Measurements from ENCODE around the gene NR4A1.

The NR4A1 gene

GRCh38 chr12:52059582-52060497, 8.6 kb downstream of the NR4A1 start:
- DNase-seq, result no peak

DNA sequence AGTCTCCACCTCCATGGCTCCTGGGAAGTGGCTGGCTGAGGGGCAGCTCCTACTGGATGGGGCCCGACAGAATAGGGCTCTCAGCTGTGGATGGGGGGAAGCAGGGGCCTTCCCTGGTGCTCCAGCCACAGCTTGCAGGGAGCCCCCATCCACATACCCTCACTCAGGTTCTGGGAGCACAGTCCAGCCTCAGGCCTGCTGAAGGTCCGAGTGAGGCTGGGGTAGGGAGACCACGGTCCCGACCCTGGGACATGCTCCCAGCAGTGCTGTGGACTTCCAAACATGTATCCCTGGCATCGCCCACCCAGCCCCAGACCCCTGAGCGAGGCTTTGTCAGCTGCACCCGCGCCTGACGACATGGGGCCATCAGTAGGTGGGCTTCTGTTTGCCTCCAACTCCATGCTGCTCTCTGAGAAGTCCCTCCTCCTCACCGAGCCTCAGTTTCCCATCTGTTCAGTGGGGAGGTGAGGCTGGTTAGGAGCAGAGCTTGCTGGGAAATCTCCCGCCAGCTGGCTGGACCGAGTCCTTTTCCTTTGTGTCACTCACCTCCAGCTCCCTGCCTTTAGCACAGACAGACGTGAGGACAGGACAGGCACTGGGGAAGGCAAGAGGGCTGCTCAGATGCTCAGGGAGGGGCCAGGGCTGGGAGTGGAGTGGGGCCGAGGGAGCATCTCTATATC, 9.4 kb downstream of the NR4A1 start:
- no peak for DNase-seq

GRCh38 chr12:52061470-52062166, 10.4 kb downstream of the NR4A1 start:
- DNase-seq, result no peak

- DNase-seq, result no peak
Observed at GRCh38 chr12:52062167-52063081, 11.2 kb downstream of the NR4A1 start.

GRCh38 chr12:52063082-52063924, 12.1 kb downstream of the NR4A1 start:
- no peak for DNase-seq

- DNase-seq, result no peak
Observed at GRCh38 chr12:52063981-52064649, 12.9 kb downstream of the NR4A1 start.

DNA sequence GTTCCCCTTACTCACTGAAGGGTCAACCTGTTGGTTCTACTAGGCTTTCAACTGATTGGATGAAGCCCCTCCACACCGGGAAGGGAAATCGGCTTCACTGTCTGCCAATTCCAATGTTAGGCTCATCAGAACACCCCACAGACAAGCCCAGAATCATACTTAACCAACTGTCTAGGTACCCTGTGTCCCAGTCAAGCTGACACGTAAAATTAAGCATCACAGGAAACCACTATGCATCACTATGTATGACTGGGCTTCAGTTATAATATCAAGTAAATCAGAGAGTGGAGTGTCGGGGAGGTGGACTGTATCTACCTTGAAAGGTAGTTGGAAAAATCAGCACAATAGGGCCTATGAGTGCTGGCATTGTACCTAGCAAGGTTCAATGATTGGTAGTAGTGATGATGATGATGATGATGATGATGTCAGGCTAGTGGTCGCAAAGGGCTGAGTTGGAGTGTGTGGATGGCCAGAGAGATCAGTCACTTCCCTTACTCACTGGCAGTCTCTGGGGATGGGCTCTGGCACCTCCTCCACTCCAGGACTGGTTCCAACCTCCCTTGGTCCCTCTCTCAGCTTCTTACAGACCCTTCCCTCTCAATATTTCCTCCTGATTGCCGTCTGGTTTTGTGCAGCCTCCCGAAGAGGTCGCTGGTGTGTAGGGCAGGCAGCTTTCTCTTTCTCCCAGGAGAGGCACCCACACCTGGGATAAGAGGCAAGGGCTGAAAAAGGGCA, 15.3 kb downstream of the NR4A1 start:
- no peak for DNase-seq

DNA sequence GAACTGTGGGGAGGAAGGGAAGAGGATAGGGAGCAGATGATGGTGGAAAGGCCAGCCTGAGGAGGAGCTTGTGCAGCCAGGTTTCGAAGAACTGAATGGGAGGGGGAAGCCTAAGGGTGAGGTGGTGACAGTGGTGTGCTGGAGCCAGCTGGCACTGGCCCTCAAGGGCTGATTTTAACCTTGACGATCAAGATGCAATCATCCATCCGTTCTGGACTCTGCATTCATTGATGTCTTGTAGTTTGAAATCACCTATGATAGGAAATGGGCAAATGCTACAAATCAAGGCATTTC, 15.8 kb downstream of the NR4A1 start:
- DNase-seq, result no peak

DNA sequence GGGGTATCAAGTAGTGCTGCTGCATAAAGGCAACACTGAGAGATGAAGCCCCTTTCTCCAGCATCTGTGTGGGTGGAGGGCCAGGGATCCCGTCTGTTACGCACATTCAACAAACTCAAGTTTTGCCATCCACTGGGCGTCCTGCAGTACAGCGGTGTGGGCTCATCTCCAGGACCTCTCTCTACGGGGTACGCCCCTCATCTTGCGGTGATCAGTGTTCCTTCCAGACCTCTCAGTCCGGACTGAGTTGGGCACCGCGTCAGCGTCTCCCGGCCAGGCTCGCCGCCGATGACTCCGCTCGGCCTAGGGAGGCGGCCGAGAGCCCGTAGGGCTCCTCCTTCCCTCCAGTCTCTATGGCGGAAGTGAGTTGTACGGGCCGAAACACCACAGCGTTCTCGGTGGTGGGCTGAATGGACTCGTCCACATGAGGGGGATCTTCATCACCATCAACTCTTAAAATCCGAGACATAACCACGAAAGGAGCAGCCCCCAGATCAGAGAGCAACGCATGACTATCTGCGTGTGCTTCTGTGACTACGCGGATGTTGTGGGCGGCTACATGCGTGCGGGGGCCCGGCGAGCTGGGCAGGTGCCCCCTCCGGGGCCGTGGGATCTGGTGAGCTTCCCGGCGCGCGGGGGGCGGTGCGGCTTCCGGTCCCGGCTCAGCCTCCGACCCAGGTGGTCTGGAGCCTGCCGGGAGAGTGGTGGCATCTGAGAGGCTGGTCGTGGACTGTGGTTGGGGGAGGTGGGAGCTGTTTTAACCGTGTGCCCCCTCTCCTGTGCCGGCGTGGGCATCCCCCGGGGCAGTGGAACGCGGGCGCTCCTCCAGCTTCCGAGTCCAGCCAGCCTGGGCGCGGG, 18.3 kb downstream of the NR4A1 start, which contains the start of gene ATG101:
TSS of gene ATG101 (plus strand) at position 652 of the 858 bp plus-strand sequence. CDS start 3,673 bp downstream, outside the sequence.
- DNase-seq, result peak; percentile 79 to 86

DNA sequence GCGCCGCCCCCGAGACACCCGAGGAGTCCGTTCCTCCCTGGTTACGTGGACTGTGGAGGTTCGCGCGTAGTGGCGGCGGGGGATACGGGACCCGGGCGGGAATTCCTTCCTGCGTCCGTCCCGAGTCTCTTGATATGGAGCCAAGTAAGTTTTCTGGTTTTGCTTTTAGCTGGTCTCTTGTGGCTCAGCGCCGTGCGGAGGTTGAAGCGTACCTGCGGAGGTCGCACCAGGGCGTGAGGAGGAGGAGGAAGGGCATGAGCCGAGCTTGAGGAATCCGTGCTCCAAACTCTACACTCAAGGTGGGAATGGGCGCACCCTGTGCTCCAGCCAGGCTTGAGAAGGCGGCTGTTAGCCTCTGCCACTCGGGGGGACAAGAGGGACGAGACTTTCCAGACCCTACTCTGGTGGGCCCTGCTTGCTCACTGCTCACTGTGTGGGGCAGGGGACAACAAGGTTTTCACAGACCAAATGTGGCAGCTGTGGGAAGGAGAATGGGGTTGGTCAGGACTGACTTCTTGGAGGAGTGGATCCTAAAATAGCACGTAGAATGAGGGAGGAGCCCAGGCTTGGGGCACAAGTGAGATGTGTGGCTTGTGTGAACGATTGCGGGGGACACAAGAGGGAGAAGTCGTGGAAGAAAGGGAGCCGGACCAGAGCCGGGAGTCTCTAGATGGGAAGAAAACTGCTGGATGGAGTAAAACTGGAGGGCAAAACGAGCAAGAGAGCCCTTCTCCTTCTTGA, 19.1 kb downstream of the NR4A1 start:
- no peak for DNase-seq

DNA sequence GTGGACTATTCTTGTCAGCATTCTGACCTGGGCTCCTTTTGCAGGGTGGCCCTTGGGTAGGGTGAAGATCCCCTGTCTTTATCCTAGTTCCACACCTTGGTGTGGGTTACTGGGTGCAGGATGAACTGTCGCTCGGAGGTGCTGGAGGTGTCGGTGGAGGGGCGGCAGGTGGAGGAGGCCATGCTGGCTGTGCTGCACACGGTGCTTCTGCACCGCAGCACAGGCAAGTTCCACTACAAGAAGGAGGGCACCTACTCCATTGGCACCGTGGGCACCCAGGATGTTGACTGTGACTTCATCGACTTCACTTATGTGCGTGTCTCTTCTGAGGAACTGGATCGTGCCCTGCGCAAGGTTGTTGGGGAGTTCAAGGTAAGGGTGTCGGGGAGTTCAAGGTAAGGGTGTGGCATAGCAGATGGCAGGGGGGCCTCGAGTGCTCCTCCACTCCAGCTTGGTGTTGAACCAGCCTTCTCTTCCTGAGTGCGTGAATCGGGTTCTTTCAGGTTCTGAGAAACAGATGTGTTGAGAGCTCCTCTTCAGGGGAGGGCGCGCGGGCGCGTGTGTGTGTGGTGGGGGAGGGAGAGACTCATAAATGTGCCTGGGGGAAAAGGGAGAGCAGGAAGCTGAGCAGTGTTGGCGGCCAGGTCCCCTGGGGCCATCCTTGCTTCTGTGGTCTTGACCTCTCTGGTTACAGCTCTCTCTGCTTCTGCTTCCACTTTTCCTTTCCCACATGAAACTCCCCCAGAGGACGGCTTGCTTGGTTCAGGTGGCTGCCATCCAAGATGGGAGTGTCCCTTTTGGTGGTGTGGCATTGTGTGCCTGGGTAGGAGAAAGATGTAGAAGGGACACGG, 22.5 kb downstream of the NR4A1 start:
- DNase-seq, result no peak

GRCh38 chr12:52074971-52075724, 23.9 kb downstream of the NR4A1 start:
- no peak for DNase-seq

GRCh38 chr12:52076811-52077210, 25.6 kb downstream of the NR4A1 start:
- DNase-seq, result no peak

- DNase-seq, result no peak
Observed at GRCh38 chr12:52078276-52078675, 27.0 kb downstream of the NR4A1 start.

DNA sequence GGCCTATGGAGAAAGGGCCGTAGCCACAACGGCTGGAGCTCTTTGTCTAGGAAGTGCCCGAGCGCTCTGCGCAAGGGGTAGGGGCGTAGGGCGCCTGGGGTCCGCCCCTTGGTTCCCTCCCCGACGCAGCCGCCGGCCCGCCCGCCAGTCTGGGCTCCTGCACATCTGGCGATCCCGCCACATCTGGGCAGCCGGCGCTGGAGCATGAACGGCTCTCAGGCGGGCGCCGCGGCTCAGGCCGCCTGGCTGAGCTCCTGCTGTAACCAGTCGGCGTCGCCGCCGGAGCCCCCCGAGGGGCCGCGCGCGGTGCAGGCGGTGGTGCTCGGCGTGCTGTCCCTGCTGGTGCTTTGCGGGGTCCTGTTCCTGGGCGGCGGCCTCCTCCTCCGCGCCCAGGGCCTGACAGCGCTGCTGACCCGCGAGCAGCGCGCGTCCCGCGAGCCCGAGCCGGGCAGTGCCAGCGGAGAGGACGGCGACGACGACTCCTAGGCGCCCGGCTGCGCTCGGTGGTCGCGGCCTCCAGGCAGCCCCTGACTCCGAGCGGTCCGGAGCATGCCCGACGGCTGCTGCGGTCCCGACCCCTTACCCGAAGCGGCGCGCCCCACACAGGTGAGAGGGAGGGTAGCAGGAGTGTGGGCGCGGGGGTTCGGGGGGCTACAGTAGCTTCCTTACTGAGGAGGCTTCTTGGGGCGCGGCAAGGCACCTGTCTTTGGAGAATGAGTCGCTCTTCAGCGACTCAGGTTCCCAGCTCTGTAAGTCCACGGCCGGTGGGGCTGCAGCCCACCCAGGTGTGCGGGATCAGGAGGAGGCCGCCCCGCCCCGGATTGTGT, 28.5 kb downstream of the NR4A1 start, which contains the start of gene SMIM41:
TSS of gene SMIM41 (plus strand) at position 129 of the 827 bp plus-strand sequence. CDS start at position 205, 76 bp downstream.
- DNase-seq, result no peak

Measured in stimulated activated CD4-positive, alpha-beta T cell treated with anti-CD3 and anti-CD28 coated beads, Interleukin-4, amount 100 ng/mL, for 4 hours (primary cell).